Mucosa of descending colon (tissue), 3 donors: Measurements from ENCODE around the gene CCDC51. TPM values are rescaled to one million over a fixed set of nuclear protein-coding genes. Genes with fewer than 3 reads are reported as not detected.
"Not testable (repeated sequence)": the region's sequence is repeated elsewhere in the genome, so short reads cannot be mapped to it uniquely, and the experiment has no call there.

Source experiments
- ATAC-seq: fragments of 200-7000 bp; cut with Tn5 transposase; one replicate; pipeline ENCODE4 v1.9.1; 2020; ENCODE audit warnings: mild to moderate bottlenecking, moderate library complexity
- DNase-seq, 3 donors: peaks; one replicate each; pipeline ENCODE4 v3.0.0-alpha.2; 2020
- H3K36me3 ChIP-seq: fragments of 200-600 bp; one replicate; pipeline ENCODE4 v1.8.0; 2021; ENCODE audit warnings: low read depth, mild to moderate bottlenecking
- H3K4me1 ChIP-seq: fragments of 200-600 bp; one replicate; pipeline ENCODE4 v1.8.0; 2021; ENCODE audit warnings: low read depth, mild to moderate bottlenecking
- H3K4me3 ChIP-seq: fragments of 200-600 bp; one replicate; pipeline ENCODE4 v1.8.0; 2021; ENCODE audit warnings: mild to moderate bottlenecking
- H3K9me3 ChIP-seq: fragments of 200-600 bp; one replicate; pipeline ENCODE4 v1.8.0; 2021; ENCODE audit warnings: mild to moderate bottlenecking
- intact Hi-C, 2 donors: fragments of 100-400 bp; cut with DNase I in 1 of 2; cut with micrococcal nuclease in 1 of 2; formaldehyde crosslinking; loops; one replicate each; pipeline versions ENCODE4 v1.11.0 to v1.11.1; 2022; cut with DNase I, micrococcal nuclease
- total RNA-seq, 3 donors: library from RNA; stranded (reverse); fragmentation: NEBNext Ultra II Directional in 2 of 3; extraction: Animal tissue kit (Norgen Biotek cat#: 25700) in 2 of 3; gene quantifications; one replicate each; pipeline versions ENCODE4 v1.2.1 to v1.2.4, GENCODE V29; 2021 to 2023
- TF ChIP-seq, protein P1 (sequence below): fragments of 200-600 bp; IDR thresholded peaks from one replicate; pipeline ENCODE4 v1.8.0; 2022; ENCODE audit warnings: antibody characterized with exemption, mild to moderate bottlenecking
- donor health status: DM: no; HTN: no; CAD: no; lungs with moderate emphysema.
- donor health status: DM: no; HTN: no; CAD: no.
- donor health status: DM: no; HTN: yes; CAD: no.

CCDC51 gene
- total RNA-seq, 3 donors from 2014 or later = 13.0 to 15.3 (median 14.8) TPM

DNA sequence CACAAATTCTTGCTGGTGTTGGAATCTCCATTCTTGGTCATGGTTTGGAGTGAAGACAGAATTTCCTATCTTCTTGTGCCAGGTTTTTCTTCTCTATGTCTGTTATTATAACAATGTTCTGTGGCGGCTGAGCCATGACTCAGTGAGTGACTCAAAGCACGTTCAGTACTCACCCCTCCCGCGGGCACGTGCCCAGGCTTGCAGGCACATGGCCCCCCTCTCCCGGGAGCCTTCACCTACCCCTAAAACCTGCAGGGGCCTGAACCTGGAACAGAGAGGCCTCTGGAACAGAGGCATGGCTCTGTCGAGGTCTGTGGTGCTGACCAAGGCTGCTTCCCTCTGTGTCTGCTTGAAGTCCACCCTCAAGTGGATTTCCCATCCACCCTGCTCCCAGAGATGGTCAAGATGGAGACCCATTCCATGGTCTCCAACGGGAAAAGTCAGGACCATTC is 37.6 kb downstream of the CCDC51 start:
- Histone ChIP-seq H3K4me1 (no peaks in the 10 kb centered on the region), H3K9me3 (no peaks in the 10 kb centered on the region), H3K4me3 (no peak overlapping the region), H3K36me3 (no peaks in the 10 kb centered on the region)
- TF ChIP-seq, protein P1, sequence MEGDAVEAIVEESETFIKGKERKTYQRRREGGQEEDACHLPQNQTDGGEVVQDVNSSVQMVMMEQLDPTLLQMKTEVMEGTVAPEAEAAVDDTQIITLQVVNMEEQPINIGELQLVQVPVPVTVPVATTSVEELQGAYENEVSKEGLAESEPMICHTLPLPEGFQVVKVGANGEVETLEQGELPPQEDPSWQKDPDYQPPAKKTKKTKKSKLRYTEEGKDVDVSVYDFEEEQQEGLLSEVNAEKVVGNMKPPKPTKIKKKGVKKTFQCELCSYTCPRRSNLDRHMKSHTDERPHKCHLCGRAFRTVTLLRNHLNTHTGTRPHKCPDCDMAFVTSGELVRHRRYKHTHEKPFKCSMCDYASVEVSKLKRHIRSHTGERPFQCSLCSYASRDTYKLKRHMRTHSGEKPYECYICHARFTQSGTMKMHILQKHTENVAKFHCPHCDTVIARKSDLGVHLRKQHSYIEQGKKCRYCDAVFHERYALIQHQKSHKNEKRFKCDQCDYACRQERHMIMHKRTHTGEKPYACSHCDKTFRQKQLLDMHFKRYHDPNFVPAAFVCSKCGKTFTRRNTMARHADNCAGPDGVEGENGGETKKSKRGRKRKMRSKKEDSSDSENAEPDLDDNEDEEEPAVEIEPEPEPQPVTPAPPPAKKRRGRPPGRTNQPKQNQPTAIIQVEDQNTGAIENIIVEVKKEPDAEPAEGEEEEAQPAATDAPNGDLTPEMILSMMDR = no peak
- ATAC-seq = peak; percentile 31
- peak; percentile 50 to 78 (median 51) for DNase-seq
- intact Hi-C loops = loop anchor here in 1 of 2 donors (5.0 kb wide), 1 partner anchor 35 kb away; no protein-coding TSS in a partner anchor

DNA sequence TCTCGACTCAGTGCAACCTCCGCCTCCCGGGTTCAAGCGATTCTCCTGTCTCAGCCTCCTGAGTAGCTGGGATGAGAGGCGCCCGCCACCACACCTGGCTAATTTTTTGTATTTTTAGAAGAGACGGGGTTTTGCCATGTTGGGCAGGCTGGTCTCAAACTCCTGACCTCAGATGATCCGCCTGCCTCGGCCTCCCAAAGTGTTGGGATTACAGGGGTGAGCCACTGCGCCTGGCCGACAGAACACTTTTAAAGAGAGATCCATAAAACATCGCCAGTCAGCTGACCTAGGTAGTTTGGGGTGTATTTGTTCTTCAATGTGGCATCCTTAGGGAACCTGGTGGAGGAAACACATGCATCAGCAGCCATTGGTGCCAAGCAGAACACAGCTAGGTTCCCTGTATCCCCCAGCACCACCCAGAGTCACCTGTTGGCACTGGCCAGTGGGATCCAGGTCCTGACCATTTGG is 38.5 kb downstream of the CCDC51 start:
- not testable (repeated sequence) for H3K4me3 ChIP-seq, ATAC-seq, H3K36me3 ChIP-seq, H3K4me1 ChIP-seq, H3K9me3 ChIP-seq
- intact Hi-C loops = loop anchor here (2.0 to 5.0 kb wide), 2 partner anchors 35 to 36 kb away; no protein-coding TSS in a partner anchor
- peak in 2 of 3 donors; percentile 1 to 12 for DNase-seq

DNA sequence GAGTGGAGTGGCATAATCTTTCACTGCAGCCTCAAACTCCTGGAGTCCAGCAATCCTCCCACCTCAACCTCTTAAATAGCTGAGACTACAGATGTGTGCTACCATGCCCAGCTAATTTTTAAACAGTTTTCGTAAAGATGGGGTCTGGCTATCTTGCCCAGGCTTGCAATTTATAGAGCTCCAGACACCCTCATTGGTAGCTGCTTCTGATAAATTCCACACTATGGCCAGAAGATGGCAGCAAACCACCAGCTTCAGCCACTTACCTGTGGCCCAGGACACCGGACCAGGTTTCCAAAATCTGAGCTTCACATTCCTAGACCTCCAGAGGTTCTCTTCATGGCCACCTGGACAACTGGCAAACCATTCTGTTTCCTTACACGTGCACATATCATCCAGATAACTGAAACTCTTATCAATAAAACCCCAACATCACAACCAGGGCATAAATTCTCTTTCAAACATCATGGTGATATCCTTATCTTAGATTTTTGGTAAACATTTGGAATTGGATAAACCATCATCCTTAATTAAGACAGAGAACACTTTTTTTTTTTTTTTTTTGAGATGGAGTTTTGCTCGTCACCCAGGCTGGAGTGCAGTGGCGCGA is 39.0 kb downstream of the CCDC51 start:
- ATAC-seq = peak; percentile 79
- Histone ChIP-seq H3K36me3 (no peaks in the 10 kb centered on the region), H3K4me3 (no peak overlapping the region), H3K9me3 (no peaks in the 10 kb centered on the region), H3K4me1 (no peaks in the 10 kb centered on the region)
- intact Hi-C loops = loop anchor here (2.0 to 5.0 kb wide), 2 partner anchors 36 kb away; no protein-coding TSS in a partner anchor
- peak in 2 of 3 donors; percentile 45 to 60 for DNase-seq
- TF ChIP-seq, protein P1 = peak; percentile 45

DNA sequence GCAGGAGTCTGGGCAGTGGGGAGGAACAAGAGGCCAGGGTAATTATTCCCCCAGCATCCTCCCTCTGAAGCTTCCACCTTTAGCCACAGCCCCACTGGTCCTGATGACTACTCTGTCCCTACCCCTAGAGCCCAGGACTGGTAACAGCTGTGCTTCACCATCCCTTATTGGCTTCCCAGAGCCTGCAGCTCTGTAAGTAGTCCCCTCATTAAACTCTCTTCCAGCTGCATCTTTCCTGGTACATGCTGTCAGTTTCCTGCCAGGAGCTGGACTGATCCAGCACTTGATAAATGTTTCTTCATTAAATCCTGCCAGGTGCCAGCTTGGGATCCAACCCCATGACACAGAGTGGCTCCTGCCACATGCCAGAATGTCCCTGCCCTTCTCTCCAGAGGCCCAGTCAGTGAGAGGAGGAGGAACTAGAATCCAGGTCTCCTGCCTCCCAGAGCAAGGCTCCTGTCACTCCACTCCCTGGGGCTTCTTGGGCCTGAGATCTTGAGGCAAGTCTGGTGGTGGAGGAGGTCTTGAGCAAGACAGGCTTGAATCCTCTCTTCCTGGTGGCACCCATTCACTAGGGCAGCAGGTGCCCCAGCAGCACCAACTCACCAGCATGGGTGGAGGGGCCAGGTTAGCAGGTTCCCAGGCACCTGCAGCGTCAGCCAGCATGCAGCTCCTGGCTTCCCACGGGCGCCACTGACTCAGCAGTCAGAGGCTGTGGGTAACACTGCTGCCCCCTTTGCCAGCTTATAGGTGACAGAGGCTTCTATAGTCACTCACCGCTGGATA is 40.3 kb downstream of the CCDC51 start:
- Histone ChIP-seq H3K4me1 (no peaks in the 10 kb centered on the region), H3K9me3 (no peaks in the 10 kb centered on the region), H3K36me3 (no peaks in the 10 kb centered on the region), H3K4me3 (no peak overlapping the region)
- ATAC-seq (peak; percentile 6), DNase-seq (peak in 2 of 3 donors; percentile 3 to 25)
- TF ChIP-seq, protein P1 = no peak
- intact Hi-C loops = loop anchor here (2.0 to 5.0 kb wide), 2 partner anchors 37 to 38 kb away; no protein-coding TSS in a partner anchor

DNA sequence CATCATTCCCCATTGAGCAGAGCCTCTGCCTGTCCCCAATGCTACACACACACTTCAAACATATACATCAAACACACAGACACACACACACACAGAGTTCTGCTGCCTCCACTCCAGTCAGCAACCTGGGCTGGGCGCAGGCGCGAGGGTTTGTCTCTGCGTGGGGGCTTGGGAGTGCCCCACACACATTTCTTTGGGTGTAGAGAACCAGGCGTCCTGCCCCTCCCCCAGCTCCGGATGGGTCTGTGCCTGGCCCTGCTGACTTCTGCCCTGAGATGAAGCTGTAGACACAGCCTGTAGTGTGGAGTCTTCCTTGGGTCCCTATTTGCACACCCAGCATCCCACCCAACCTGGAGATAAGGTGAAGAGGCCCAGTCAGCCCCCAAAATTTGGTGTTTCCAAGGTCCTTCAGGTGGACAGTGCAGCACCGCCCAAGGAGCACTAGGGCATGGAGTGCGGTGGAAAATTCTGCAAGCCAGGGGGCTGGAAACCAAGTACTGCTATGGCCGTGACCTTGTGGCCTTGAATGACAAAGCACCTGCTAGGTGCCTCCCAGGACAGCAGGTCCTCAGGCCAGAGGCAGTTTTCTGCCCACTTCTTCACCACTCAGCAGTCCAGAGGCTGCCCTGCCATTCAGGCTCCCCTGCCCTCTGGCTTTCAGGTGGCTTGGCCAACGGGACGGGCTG is 41.1 kb downstream of the CCDC51 start:
- intact Hi-C loops = no loop called here

More for the DNA sequence above, 41.1 kb downstream of the CCDC51 start:
- peak; percentile 3 for ATAC-seq
- no peaks in the 10 kb centered on the region for H3K9me3 ChIP-seq
- H3K4me1 ChIP-seq = no peaks in the 10 kb centered on the region
- DNase-seq = peak in 2 of 3 donors; percentile 3 to 19
- H3K4me3 ChIP-seq = no peak overlapping the region
- no peaks in the 10 kb centered on the region for H3K36me3 ChIP-seq
- TF ChIP-seq, protein P1 = no peak
